Measurements from ENCODE around the gene CPNE7. TPM values are rescaled to one million over a fixed set of nuclear protein-coding genes. Genes with fewer than 3 reads are reported as not detected.

Gene CPNE7
- total and polyA plus RNA-seq, 2 of the 13 experiments (the other 11 are each of a cell fraction or from before 2014, with no cell fraction given): 0.59 TPM; not detected in 1

DNA sequence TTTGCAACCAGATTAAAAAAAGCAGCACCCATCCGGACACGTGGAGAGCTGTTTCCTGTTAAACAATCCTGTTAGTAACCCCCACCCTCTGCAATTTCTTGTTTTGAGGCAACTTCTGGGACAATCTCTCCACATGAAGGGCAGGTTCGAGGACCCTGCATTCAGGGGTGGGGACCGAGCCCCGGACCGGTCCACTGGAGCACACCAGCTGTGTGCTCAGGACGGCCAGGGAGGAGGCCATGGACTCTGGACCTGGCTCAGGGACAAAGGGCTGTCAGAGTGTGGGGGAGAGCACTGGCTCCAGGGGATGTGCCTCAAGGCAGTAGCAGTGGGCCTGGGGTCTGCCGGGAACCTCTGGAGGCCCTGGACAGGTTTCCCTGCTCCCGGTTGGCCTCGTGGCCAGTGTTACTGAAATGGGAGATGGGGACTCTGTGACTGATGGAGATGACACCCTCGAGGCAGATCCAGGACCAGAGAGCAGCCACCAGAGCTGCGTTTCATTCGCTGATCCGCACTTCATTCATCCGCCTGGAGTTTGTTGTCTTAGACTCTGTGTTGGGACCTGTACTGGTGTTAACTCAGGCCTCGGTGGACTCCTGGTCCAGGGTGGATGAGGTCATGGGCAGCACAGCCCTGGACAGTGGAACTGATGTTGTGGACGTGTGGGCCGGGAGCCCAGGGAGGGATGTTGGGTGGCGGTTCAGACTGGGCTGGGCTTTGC is 2.9 kb upstream of the CPNE7 start (continued):
- no peak for TF ChIP-seq ZFYVE20 (CRISPR knock-in tag; IDR thresholded peaks at IDR 0.05; ENCODE audit: borderline replicate concordance, low read depth)
- TF ChIP-seq, protein P1, sequence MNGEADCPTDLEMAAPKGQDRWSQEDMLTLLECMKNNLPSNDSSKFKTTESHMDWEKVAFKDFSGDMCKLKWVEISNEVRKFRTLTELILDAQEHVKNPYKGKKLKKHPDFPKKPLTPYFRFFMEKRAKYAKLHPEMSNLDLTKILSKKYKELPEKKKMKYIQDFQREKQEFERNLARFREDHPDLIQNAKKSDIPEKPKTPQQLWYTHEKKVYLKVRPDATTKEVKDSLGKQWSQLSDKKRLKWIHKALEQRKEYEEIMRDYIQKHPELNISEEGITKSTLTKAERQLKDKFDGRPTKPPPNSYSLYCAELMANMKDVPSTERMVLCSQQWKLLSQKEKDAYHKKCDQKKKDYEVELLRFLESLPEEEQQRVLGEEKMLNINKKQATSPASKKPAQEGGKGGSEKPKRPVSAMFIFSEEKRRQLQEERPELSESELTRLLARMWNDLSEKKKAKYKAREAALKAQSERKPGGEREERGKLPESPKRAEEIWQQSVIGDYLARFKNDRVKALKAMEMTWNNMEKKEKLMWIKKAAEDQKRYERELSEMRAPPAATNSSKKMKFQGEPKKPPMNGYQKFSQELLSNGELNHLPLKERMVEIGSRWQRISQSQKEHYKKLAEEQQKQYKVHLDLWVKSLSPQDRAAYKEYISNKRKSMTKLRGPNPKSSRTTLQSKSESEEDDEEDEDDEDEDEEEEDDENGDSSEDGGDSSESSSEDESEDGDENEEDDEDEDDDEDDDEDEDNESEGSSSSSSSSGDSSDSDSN (CRISPR knock-in tag; IDR thresholded peaks at IDR 0.05): peak; percentile 66
- no peak for TF ChIP-seq SIX1 (CRISPR knock-in tag; IDR thresholded peaks at IDR 0.05; ENCODE audit: borderline replicate concordance)
- no peak for TF ChIP-seq ZNF432 (CRISPR knock-in tag; IDR thresholded peaks at IDR 0.05; ENCODE audit: borderline replicate concordance)
- peak; percentile 80; the same call in 1 of the 2 replicates for TF ChIP-seq ZMAT3 (CRISPR knock-in tag; conservative IDR thresholded peaks at IDR 0.05)
- TF ChIP-seq, protein P2, sequence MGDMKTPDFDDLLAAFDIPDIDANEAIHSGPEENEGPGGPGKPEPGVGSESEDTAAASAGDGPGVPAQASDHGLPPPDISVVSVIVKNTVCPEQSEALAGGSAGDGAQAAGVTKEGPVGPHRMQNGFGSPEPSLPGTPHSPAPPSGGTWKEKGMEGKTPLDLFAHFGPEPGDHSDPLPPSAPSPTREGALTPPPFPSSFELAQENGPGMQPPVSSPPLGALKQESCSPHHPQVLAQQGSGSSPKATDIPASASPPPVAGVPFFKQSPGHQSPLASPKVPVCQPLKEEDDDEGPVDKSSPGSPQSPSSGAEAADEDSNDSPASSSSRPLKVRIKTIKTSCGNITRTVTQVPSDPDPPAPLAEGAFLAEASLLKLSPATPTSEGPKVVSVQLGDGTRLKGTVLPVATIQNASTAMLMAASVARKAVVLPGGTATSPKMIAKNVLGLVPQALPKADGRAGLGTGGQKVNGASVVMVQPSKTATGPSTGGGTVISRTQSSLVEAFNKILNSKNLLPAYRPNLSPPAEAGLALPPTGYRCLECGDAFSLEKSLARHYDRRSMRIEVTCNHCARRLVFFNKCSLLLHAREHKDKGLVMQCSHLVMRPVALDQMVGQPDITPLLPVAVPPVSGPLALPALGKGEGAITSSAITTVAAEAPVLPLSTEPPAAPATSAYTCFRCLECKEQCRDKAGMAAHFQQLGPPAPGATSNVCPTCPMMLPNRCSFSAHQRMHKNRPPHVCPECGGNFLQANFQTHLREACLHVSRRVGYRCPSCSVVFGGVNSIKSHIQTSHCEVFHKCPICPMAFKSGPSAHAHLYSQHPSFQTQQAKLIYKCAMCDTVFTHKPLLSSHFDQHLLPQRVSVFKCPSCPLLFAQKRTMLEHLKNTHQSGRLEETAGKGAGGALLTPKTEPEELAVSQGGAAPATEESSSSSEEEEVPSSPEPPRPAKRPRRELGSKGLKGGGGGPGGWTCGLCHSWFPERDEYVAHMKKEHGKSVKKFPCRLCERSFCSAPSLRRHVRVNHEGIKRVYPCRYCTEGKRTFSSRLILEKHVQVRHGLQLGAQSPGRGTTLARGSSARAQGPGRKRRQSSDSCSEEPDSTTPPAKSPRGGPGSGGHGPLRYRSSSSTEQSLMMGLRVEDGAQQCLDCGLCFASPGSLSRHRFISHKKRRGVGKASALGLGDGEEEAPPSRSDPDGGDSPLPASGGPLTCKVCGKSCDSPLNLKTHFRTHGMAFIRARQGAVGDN (CRISPR knock-in tag; IDR thresholded peaks at IDR 0.05): peak; percentile 97
- TF ChIP-seq RFXAP (CRISPR knock-in tag; IDR thresholded peaks at IDR 0.05; ENCODE audit: borderline replicate concordance): no peak
- no peak for TF ChIP-seq GTF3A (CRISPR knock-in tag; conservative IDR thresholded peaks at IDR 0.05)
- TF ChIP-seq MED13 (CRISPR knock-in tag; IDR thresholded peaks at IDR 0.05): no peak
- TF ChIP-seq ZNF547 (CRISPR knock-in tag; IDR thresholded peaks at IDR 0.05): peak; percentile 56; the same call in 1 of the 2 replicates
- TF ChIP-seq CBX2 (IDR thresholded peaks at IDR 0.05; ENCODE audit: low read depth, low read length): no peak
- no peak for TF ChIP-seq CBX2 (CRISPR knock-in tag; IDR thresholded peaks at IDR 0.05; ENCODE audit: low read depth)
- TF ChIP-seq ZFP36L1 (CRISPR knock-in tag; IDR thresholded peaks at IDR 0.05): no peak
- no peak for TF ChIP-seq MTA3 (CRISPR knock-in tag; IDR thresholded peaks at IDR 0.05)
- TF ChIP-seq GABPB1 (CRISPR knock-in tag; IDR thresholded peaks at IDR 0.05): peak; percentile 37; the same call in 1 of the 2 replicates
- TF ChIP-seq ZNF234 (CRISPR knock-in tag; conservative IDR thresholded peaks at IDR 0.05): no peak
- TF ChIP-seq ATF7-NPFF (CRISPR knock-in tag; IDR thresholded peaks at IDR 0.05; ENCODE audit: low read depth): no peak
- peak; percentile 98 for TF ChIP-seq MTA1 (CRISPR knock-in tag; IDR thresholded peaks at IDR 0.05; ENCODE audit: borderline replicate concordance)
- peak; percentile 91 for TF ChIP-seq PHF21A (CRISPR knock-in tag; IDR thresholded peaks at IDR 0.05)

Measured in HepG2 (cell line).